NCI-H345 (cell line): Measurements from ENCODE around the gene CEACAM21.
"Not testable (repeated sequence)": the region's sequence is repeated elsewhere in the genome, so short reads cannot be mapped to it uniquely, and the experiment has no call there.

ENCODE experiments used
- DNase-seq: peaks from one replicate; lab custom pipeline; 2025; lab: John Stamatoyannopoulos, UW

CEACAM21 gene

GRCh38 chr19:41549884-41550283 is 26.1 kb upstream of the CEACAM21 start:
- DNase-seq: no peak

GRCh38 chr19:41551212-41551610 is 24.8 kb upstream of the CEACAM21 start:
- DNase-seq: no peak

GRCh38 chr19:41551711-41552110 is 24.3 kb upstream of the CEACAM21 start:
- no peak for DNase-seq

GRCh38 chr19:41552558-41552957 is 23.4 kb upstream of the CEACAM21 start:
- no peak for DNase-seq

GRCh38 chr19:41553804-41554203 is 22.2 kb upstream of the CEACAM21 start:
- no peak for DNase-seq

GRCh38 chr19:41554907-41555306 is 21.1 kb upstream of the CEACAM21 start:
- no peak for DNase-seq

- DNase-seq: no peak
Measured at GRCh38 chr19:41555748-41556147, 20.2 kb upstream of the CEACAM21 start.

GRCh38 chr19:41563854-41564514 is 12.0 kb upstream of the CEACAM21 start:
- no peak for DNase-seq

- DNase-seq: no peak
Measured at GRCh38 chr19:41564515-41565378, 11.2 kb upstream of the CEACAM21 start.

- DNase-seq: no peak
Measured at GRCh38 chr19:41565379-41565720, 10.6 kb upstream of the CEACAM21 start.

- DNase-seq: no peak
Measured at GRCh38 chr19:41566001-41566400, 10.0 kb upstream of the CEACAM21 start.

GRCh38 chr19:41569481-41570150 is 6.3 kb upstream of the CEACAM21 start:
- no peak for DNase-seq

GRCh38 chr19:41570179-41570578 is 5.8 kb upstream of the CEACAM21 start:
- DNase-seq: no peak

GRCh38 chr19:41570639-41571112 is 5.3 kb upstream of the CEACAM21 start:
- DNase-seq: peak; percentile 60

- no peak for DNase-seq
Measured at GRCh38 chr19:41577144-41577830, 1.3 kb downstream of the CEACAM21 start.

- no peak for DNase-seq
Measured at GRCh38 chr19:41577833-41578232, 1.9 kb downstream of the CEACAM21 start.

- no peak for DNase-seq
Measured at GRCh38 chr19:41578886-41579285, 2.9 kb downstream of the CEACAM21 start.

GRCh38 chr19:41581068-41581467 is 5.1 kb downstream of the CEACAM21 start:
- DNase-seq: not testable (repeated sequence)

- DNase-seq: not testable (repeated sequence)
Measured at GRCh38 chr19:41582577-41583182, 6.7 kb downstream of the CEACAM21 start.

GRCh38 chr19:41584260-41584810 is 8.4 kb downstream of the CEACAM21 start:
- no peak for DNase-seq

- DNase-seq: no peak
Measured at GRCh38 chr19:41584931-41585330, 9.0 kb downstream of the CEACAM21 start.
